ENCODE results near the gene PHF19.

PHF19 gene

GRCh38 chr9:120905315-120906164, 28.6 kb upstream of the PHF19 start:
- Histone ChIP-seq H3K4me3 (ENCODE audit: low read length) (no peak overlapping the region), H3K27me3 (ENCODE audit: insufficient read depth, low read length) (peaks cover 3% of the 10 kb centered on the region), H3K9me3 (ENCODE audit: low read length) (peaks cover 2% of the 10 kb centered on the region), H2AFZ (ENCODE audit: low read depth, low read length) (no peak overlapping the region), H3K4me1 (ENCODE audit: insufficient read depth, low read length) (no peaks in the 10 kb centered on the region), H3K36me3 (ENCODE audit: insufficient read depth, low read length) (no peaks in the 10 kb centered on the region)

- Histone ChIP-seq H3K9me3 (ENCODE audit: low read length) (peaks cover 2% of the 10 kb centered on the region), H3K4me1 (ENCODE audit: insufficient read depth, low read length) (no peaks in the 10 kb centered on the region), H3K4me3 (ENCODE audit: low read length) (no peak overlapping the region), H3K27me3 (ENCODE audit: insufficient read depth, low read length) (peaks cover 3% of the 10 kb centered on the region), H2AFZ (ENCODE audit: low read depth, low read length) (no peak overlapping the region), H3K36me3 (ENCODE audit: insufficient read depth, low read length) (no peaks in the 10 kb centered on the region)
Measured at GRCh38 chr9:120904978-120905301, 28.0 kb upstream of the PHF19 start.

GRCh38 chr9:120904061-120904977, 27.3 kb upstream of the PHF19 start:
- H3K4me1 ChIP-seq (ENCODE audit: insufficient read depth, low read length): no peaks in the 10 kb centered on the region
- no peak overlapping the region for H3K4me3 ChIP-seq (ENCODE audit: low read length)

GRCh38 chr9:120902569-120903535, 25.9 kb upstream of the PHF19 start:
- Histone ChIP-seq H3K36me3 (ENCODE audit: insufficient read depth, low read length) (no peaks in the 10 kb centered on the region), H3K27me3 (ENCODE audit: insufficient read depth, low read length) (peaks cover 3% of the 10 kb centered on the region), H3K4me3 (ENCODE audit: low read length) (no peak overlapping the region), H3K9me3 (ENCODE audit: low read length) (peaks cover 2% of the 10 kb centered on the region), H2AFZ (ENCODE audit: low read depth, low read length) (no peak overlapping the region), H3K4me1 (ENCODE audit: insufficient read depth, low read length) (no peaks in the 10 kb centered on the region)

More at GRCh38 chr9:120904061-120904977, 27.3 kb upstream of the PHF19 start:
- Histone ChIP-seq H3K27me3 (ENCODE audit: insufficient read depth, low read length) (peaks cover 3% of the 10 kb centered on the region), H3K36me3 (ENCODE audit: insufficient read depth, low read length) (no peaks in the 10 kb centered on the region), H3K9me3 (ENCODE audit: low read length) (peaks cover 2% of the 10 kb centered on the region), H2AFZ (ENCODE audit: low read depth, low read length) (no peak overlapping the region)

GRCh38 chr9:120901755-120902568, 25.0 kb upstream of the PHF19 start:
- Histone ChIP-seq H3K4me1 (ENCODE audit: insufficient read depth, low read length) (no peaks in the 10 kb centered on the region), H3K4me3 (ENCODE audit: low read length) (no peak overlapping the region), H3K36me3 (ENCODE audit: insufficient read depth, low read length) (no peaks in the 10 kb centered on the region), H2AFZ (ENCODE audit: low read depth, low read length) (no peak overlapping the region), H3K9me3 (ENCODE audit: low read length) (peaks cover 2% of the 10 kb centered on the region), H3K27me3 (ENCODE audit: insufficient read depth, low read length) (peaks cover 3% of the 10 kb centered on the region)

GRCh38 chr9:120900824-120901223, 23.8 kb upstream of the PHF19 start:
- Histone ChIP-seq H3K36me3 (ENCODE audit: insufficient read depth, low read length) (no peaks in the 10 kb centered on the region), H3K27me3 (ENCODE audit: insufficient read depth, low read length) (peaks cover 3% of the 10 kb centered on the region), H2AFZ (ENCODE audit: low read depth, low read length) (no peak overlapping the region), H3K4me3 (ENCODE audit: low read length) (no peak overlapping the region), H3K9me3 (ENCODE audit: low read length) (peaks cover 2% of the 10 kb centered on the region), H3K4me1 (ENCODE audit: insufficient read depth, low read length) (no peaks in the 10 kb centered on the region)

GRCh38 chr9:120899490-120900068, 22.6 kb upstream of the PHF19 start:
- Histone ChIP-seq H3K9me3 (ENCODE audit: low read length) (peaks cover 2% of the 10 kb centered on the region), H3K4me1 (ENCODE audit: insufficient read depth, low read length) (no peaks in the 10 kb centered on the region), H3K27me3 (ENCODE audit: insufficient read depth, low read length) (peaks cover 3% of the 10 kb centered on the region), H3K4me3 (ENCODE audit: low read length) (no peak overlapping the region), H3K36me3 (ENCODE audit: insufficient read depth, low read length) (no peaks in the 10 kb centered on the region), H2AFZ (ENCODE audit: low read depth, low read length) (no peak overlapping the region)

- no peak overlapping the region for H2AFZ ChIP-seq (ENCODE audit: low read depth, low read length)
- H3K36me3 ChIP-seq (ENCODE audit: insufficient read depth, low read length): no peaks in the 10 kb centered on the region
- H3K4me1 ChIP-seq (ENCODE audit: insufficient read depth, low read length): no peaks in the 10 kb centered on the region
- H3K27me3 ChIP-seq (ENCODE audit: insufficient read depth, low read length): peaks cover 3% of the 10 kb centered on the region
- H3K4me3 ChIP-seq (ENCODE audit: low read length): no peak overlapping the region
- H3K9me3 ChIP-seq (ENCODE audit: low read length): no peaks in the 10 kb centered on the region
Measured at GRCh38 chr9:120898396-120898795, 21.4 kb upstream of the PHF19 start.

- Histone ChIP-seq H3K4me1 (ENCODE audit: insufficient read depth, low read length) (no peaks in the 10 kb centered on the region), H3K36me3 (ENCODE audit: insufficient read depth, low read length) (no peaks in the 10 kb centered on the region), H3K9me3 (ENCODE audit: low read length) (no peaks in the 10 kb centered on the region), H3K4me3 (ENCODE audit: low read length) (no peak overlapping the region), H3K27me3 (ENCODE audit: insufficient read depth, low read length) (no peaks in the 10 kb centered on the region), H2AFZ (ENCODE audit: low read depth, low read length) (no peak overlapping the region)
Measured at GRCh38 chr9:120895951-120896350, 19.0 kb upstream of the PHF19 start.

GRCh38 chr9:120894321-120895148, 17.5 kb upstream of the PHF19 start:
- Histone ChIP-seq H3K9me3 (ENCODE audit: low read length) (no peaks in the 10 kb centered on the region), H3K4me1 (ENCODE audit: insufficient read depth, low read length) (no peaks in the 10 kb centered on the region), H3K27me3 (ENCODE audit: insufficient read depth, low read length) (no peaks in the 10 kb centered on the region), H3K4me3 (ENCODE audit: low read length) (no peak overlapping the region), H2AFZ (ENCODE audit: low read depth, low read length) (no peak overlapping the region), H3K36me3 (ENCODE audit: insufficient read depth, low read length) (no peaks in the 10 kb centered on the region)

GRCh38 chr9:120893611-120894307, 16.8 kb upstream of the PHF19 start:
- Histone ChIP-seq H3K4me1 (ENCODE audit: insufficient read depth, low read length) (no peaks in the 10 kb centered on the region), H3K4me3 (ENCODE audit: low read length) (no peak overlapping the region), H3K36me3 (ENCODE audit: insufficient read depth, low read length) (no peaks in the 10 kb centered on the region), H3K9me3 (ENCODE audit: low read length) (no peaks in the 10 kb centered on the region), H2AFZ (ENCODE audit: low read depth, low read length) (no peak overlapping the region), H3K27me3 (ENCODE audit: insufficient read depth, low read length) (no peaks in the 10 kb centered on the region)

Measured in neuron (in vitro differentiated cells).